GM21423 (cell line): ENCODE measurements around the gene TMEM163.

Source experiments
- ATAC-seq: cut with Tn5 transposase; IDR thresholded peaks from one replicate; pipeline ENCODE4 v1.9.1; 2021; ENCODE audit warnings: mild to moderate bottlenecking, moderate library complexity; ENCODE audit not compliant: unreplicated experiment

The TMEM163 gene

DNA sequence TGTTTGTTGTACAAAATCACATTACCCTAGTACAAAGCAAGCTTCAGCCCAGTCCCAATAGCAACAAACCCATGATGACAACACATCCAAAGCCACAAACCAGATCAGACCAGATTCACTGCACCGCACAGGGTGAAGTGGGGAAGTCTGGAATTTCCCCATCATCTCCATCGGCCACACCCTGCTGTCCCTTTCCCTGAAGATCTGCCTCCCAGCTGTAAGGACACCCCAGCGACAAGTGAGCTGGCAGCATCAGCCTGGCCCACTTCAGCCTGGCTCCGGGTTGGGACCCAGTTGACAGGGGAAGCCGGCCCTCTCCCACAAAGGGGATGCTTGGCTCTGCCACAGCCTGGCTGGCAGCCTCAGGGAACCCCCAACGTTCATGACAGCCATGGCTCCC, 257.3 kb downstream of the TMEM163 start:
- no peak for ATAC-seq

DNA sequence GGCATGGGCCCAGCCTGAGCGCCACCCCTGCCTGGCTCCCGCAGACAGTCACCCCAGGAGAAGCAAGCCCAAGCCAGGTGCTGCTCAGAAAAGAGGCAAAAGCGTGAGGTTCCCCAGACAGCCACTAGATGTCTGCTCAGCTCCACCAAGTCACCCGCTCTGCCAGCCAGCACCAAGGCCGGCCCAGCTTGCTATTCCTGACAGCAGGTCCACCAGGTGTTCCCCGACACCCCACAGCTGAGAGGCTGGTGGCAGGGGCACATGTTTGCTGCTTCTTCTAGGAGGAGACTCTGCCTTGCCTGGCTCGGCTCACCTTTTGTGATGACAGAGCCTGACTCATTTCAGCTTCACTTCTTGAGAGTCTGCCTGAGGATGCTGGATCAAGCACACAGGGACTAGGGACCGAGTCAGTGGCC, 258.2 kb downstream of the TMEM163 start:
- no peak for ATAC-seq

DNA sequence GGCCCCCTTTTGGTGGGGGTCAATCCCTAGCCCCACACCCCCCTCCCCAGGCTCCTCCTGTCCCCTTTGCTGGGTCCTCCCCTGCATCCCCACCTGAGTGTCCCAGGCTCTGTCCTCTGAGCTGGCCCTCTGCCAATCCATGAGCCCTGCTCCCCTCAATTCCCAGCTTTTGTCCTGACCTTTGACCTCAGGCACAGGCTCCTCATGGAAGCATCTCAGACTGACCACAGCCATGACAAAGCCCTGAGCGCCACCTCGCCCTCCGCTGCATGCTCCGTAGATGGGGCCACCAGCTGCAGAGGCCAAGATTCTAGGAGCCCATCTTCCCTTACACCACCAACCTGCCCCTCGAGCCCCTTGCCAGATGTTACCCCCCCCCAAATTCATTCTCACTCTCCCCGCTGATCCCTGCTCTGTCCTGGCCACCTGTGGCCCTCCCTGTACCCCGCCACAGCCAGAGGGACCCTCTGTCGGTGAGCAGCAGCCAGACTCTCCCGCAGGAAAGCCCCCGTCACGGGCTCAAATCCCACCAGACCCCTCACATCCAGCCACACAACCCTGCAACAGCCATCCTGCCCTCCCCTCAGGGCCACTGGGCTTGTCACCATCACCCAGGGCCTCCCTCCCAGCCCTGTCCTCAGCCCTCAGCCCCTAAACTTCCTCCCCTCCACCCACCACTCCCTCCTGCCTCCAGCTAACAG, 258.9 kb downstream of the TMEM163 start:
- ATAC-seq, result no peak

DNA sequence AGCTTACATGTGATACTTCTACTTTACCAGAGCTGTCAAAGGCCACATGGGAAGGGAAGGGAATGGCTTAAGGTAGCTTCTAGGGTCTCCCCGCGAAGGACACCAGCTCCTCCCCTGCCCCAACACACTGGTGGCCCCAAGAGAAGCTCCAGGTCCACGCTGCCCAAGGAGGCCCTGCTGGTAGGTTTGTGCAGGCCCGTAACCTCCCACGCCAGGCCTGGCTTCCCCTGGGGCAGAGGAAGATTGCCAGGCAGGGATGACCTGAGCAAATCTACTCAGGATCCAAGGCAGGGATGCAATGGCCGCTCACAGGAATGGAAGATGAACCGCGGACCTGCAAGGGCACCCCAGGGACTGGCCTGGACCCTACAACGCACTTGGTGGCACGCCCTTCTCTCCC, 259.9 kb downstream of the TMEM163 start:
- ATAC-seq, result no peak

DNA sequence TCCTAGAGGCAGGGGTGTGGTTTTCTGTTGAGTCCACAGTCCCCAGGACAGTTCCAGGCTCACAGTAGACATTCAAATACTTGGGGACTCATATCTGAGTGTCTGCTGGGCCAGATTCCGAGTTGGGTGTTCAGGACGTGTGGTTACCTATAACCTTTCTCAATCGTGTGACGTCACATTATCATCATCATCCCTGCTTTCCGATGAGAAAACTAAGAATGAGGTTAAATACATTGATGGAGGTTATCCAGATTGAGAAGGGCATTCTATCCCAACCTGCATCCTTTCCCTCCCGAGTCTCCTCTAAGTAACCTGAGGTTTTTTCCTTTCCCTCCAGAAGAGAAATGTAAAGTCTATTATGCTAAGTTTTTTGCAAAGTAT, 260.3 kb downstream of the TMEM163 start:
- ATAC-seq, result no peak

DNA sequence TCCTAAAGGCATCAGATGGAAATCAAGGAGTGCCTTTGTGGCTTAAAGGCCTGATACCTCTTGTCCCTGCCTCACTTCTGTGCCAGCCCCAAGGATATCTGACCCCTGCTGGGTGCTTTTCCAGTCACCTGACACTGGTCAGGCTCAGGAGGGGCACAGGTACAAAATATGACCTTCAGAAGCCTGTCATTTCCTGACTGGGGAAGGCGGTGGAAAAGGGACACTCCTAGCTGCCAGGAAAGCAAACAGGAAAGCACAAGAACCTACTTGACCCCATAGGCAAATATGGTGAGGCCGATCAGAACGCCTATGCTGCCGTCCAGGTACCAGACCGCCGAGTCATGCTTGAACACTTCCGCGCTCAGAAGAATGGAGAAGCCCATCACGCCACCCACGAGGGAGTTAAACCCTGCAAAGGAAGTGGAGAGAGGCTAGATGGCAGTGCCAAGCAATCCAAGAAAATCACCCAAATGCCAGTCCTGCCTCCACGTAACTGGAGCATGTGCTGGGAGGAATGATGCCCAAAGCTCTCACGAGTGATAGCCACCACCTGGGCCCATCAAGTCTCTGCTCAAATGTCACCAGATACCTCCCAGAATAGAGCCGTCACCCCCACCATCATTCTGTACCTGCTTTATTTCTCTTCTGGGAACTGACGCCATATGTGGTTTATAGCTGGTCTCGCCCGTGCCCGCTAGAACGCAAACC, 260.9 kb downstream of the TMEM163 start:
- ATAC-seq, result no peak

DNA sequence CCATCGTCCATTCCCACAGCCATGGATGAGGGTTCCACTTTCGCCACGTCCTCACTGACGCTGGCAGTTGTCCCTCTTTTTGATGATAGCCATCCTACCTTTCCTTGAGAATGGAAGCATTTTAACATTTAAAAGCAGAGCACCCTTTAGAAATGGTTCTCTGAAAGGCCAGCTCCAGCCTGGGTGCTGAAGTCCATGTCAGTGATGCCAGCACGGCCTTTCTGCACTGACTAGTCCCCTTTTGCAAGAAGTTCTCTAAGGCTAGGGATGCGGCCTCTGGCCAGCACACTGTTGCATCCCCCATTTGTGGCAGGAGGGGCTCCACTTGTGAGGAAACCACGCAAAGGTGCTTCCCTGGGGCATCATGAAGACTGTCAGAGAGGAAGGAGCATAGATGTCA, 261.4 kb downstream of the TMEM163 start:
- no peak for ATAC-seq

DNA sequence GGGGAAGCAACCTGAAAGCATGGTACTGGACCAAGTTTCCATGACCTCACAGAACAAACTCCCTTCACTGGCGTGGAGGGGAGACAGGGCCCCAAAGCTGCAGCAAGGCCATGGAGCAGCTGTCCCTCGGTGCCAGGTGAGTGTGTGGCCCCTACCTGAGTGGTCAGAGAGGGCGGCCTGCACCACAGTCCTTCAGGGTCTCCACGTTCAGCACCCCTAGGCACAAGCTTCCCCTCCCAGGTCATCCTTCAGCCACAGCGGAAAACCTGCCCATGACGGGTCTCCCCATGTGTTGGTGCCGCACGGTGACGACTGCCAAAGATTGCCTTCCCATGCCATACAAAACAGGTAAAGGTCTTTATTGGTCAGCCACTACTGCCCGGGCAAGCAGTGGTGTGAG, 263.4 kb downstream of the TMEM163 start:
- no peak for ATAC-seq

DNA sequence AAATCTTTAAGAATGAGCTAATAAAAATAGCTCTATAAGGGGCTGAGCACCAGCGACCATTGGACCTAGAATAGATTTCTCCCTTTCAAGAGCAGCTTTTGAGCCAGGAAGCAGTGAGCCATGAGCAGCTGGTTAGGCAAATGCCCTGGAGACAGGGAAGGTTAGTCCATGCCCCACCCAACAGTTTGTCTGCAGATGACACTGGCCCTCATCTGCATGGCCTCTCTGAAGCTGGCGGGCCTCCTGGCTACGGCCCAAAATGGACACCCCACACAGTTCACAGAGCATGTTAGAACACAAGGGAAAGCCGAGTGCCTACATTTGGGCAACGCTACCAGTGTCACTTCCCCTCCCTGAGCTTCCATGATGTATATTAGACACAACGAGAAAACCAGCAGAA, 263.9 kb downstream of the TMEM163 start:
- ATAC-seq, result no peak

DNA sequence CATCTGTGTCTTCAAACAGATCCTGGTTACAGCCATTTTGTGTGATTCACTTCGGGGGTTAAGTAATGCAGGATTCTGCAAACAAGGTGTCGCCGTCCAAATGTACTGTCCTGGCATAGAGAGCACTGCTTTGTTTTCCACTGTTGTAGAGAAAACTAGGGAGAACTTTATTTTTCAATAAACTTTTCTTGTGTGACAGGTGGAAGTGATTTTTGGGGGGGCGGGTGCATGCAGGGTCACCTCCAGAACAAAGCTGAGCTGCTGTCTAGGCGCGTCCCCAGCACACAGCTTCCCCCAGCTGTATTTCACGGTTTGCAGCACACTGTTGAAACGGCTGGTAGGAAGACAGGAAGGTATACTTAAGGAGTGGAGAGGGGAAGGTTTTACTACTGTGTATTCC, 264.4 kb downstream of the TMEM163 start:
- no peak for ATAC-seq

DNA sequence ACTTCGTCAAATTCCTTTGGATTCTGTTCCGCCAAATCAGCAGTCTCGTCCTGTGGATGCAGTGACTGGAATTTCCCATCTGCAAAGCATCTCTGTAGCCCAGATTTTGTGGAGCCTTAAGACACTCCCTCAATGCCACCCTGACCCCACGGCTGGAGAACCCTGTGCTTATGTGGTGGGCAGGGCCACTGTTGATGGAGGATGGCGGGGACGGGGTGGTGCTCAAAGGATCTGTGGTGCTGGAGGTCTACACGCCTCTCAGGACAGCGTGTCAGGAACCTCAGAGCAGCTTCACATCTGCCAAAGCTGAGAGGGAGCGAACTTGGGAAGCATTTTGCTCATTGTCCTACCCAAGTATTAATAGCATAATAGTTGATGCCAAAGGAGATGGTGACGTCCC, 264.8 kb downstream of the TMEM163 start:
- ATAC-seq, result no peak

DNA sequence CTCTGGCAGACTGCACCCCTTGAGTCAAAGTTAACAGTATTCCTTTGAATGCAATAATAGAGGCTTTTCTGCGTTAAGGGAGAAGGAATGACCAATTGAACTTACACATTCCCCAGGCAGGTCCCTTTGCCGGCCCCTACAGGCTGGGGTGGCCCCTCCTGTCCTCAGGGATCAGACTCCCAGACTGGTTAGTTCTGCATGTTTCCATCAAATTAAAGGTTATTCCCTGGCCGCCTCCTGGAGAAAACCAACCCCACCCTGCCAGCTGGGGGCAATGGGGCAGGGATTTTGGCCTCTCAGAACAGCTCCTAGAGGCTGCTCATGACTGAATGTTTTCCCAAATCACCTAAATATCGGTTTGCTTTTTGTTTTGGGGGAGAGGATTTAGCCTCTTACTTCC, 265.3 kb downstream of the TMEM163 start:
- no peak for ATAC-seq

DNA sequence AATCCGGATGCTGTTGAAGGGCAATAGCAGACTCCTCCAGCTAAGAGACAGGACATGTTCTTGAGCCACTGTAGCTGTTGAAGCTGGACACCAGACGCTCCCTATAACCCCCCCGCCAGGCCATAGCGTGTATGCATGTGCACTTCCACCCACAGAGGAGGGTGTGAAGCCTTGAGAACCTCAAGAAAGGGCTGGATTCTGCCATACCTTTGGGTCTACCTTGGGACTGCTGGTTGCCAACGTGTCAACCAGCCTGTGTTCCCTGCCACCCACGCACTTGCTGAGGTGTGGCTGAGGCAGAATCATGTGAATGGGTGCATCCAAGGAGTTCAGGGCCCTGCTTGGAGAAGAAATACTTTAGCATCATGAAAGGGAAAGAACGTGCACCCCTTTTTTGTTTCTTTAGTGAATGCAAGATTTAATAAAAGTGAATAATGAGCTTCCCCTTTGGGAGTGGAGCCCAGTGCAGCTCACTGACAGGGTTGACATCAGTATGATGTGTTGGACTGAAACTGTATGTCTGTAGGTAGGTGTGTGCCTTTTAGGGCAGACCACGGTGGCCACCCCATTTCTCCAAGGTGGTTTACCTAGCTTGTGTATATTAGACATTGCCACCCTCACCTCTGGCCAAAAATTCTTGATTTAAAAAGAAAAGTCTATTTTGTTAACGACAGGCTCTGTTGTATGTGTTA, 266.6 kb downstream of the TMEM163 start:
- no peak for ATAC-seq

DNA sequence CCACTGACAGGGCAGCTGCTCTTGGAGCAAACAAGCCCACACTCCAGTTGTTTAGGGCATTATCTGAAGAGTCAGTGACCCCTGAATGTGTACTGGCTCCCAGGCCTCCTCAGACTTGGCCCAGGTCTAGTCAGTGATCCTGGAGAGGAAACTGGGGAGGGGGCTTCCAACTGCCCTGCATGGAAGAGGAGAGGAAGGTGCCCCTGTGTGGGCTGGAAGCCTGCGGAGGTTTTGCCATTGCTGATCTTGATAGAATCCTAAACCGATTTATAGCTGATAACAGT, 267.5 kb downstream of the TMEM163 start:
- ATAC-seq, result no peak

DNA sequence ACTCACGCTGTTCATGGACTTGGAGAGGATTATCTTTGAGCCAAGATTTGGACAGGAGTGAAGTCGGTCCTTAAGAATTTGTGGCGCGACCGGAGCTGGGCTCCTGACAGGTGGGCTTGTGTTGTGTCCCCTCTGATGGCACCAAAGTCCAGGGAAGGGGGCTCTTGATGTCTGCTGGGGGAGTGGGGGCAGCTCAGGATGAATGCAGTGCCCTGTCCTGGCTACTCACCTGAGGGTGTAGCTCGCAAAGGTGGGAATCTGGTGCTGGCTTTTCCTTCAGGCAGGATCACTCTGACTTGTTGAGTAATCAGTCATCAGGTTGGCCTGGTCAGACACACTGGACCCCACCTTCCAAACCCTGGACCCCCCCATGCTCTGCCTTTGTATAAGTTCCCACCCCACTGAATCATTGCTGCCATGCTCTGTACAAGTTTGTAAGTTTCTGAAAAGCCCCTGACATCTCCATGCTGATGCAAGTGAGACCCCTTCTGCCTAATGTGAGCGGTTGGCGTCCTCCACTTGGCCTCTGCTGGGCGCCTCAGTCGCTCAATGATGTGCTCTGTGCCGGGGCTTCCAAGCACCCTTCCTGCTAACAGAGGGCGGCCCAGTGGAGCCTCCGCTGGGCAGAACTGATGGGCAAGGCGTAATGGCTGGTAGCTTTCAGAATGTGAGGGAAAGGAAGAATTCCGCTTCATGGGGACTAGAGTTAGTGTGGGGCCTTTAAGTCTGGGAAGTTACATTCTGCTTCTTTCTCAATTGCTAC, 268.9 kb downstream of the TMEM163 start:
- ATAC-seq, result no peak

DNA sequence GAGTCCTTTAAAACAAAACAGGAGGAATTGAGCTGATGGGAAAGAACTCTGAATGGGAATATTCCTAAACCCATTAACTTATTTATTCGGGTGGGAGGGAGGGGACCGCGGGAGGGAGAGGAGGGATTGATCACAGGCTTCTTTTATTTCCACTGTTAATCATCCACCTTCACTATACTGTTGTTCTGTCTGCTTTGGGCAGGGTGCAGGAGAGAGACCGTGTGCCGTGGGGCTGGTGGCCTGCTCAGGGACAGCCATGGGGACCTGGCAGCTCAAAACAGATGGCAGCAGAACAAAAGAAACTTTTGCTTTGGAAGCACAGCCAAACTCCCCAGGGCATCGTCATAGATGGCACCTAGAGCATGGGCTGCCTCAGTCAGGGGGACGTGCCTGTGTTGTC, 269.6 kb downstream of the TMEM163 start:
- ATAC-seq, result no peak

DNA sequence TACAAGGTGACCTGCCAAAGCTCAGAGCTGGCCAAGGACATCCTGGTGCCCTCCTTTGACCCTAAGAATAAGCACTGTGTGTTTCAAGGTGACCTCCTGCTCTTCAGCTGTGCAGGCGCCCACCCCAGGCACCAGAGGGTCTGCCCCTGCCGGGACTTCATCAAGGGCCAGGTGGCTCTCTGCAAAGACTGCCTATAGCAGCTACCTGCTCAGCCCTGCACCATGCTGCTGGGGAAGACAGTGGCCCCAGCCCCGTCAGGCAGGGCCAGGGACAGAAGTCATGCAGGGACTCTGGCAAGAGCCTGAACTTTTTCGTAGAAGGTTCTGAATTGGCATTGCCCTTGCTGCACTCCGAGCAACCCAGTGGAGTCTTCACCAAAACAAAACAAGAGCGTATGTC, 270.1 kb downstream of the TMEM163 start:
- no peak for ATAC-seq

DNA sequence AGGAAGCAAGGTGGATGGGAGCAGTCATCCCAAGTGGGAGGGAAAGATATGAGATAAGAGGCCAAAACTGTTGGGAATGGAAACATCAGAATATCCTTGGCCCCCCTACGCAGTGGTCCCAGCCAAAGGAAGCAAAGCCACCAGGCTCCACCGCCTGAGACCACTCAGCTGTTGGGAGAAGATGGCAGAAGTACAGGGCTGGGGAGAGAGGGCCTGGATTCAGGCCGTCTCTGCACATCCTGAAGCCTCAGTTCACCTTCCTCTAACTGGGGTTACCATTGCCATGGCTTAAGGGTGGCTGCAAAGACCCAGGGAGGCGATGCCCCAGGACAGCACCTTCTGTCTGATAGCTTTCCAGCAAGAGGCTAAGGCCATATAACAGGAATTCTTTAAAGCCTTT, 271.1 kb downstream of the TMEM163 start:
- ATAC-seq, result no peak

DNA sequence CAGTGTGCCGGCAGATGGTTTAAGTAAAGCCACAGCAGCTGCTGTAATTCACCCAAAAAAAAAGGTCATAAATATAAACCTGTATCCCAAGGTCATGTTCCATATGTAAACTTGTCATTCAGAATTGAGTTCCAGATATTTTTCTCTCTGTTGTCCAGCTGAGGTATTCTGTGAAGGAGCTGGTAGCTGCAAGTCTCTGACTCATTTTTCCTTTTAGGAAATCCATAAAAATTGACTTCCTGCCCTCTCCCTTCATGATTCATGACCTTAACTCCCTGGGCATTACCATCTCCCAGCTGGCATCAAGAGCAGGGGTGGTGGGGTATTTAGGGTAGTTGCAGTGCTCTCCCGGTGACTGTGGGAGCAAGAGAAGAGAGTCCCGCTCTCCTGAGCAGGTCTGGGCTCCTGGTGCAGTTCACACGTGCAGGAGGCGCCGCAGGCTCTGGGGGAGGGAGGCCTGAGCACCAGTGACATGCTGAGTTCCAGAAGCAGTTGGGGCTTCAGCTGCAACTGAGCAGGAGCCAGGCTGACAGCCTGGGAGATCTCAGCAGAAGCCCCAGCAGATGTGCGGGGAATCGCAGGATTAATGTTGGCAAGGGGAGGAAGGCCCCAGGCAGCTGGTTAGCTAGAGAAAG, 272.3 kb downstream of the TMEM163 start:
- ATAC-seq, result no peak

DNA sequence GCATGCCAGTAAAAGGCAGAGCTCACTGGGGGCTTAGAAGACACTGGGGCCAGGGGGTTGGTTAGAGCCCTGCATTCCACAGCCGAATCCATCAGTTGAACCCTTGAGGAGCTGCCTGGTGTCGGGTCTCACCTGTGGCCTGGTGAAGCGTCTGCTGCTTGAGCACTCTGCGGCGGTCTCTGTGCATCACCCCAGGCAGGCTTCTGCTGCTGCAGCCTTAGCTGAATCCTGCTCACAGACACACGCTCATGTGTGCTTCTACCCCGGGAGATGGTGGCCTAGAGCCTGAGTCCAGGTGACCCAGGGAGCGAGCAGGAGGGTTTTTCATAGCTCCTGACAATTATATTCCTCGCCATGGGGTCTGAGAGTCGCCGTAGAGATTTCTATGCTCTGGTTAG, 272.8 kb downstream of the TMEM163 start:
- ATAC-seq, result no peak

DNA sequence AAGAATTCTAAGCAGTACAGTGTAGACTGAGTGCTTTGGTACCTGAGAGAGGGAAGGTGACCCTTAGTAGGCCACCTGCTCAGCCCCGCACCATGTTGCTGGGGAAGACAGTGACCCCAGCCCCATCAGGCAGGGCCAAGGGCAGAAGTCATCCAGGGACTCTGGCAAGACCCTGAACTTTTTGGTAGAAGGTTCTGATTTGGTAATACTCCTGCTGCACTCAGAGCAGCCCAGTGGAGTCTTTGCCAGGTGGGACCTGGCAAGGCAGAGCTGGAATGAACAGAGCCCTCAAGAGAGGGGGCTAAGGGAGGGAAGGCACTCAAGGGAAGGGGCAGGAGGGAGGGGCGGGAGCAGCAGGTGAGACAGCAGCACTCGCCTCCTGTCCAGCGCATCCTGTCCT, 273.7 kb downstream of the TMEM163 start:
- no peak for ATAC-seq
